HG02938 (cell line): ENCODE data around the gene LRFN5.

Experiments used
- ATAC-seq: cut with Tn5 transposase; IDR thresholded peaks from one replicate; pipeline ENCODE4 v1.9.1; 2021; ENCODE audit warnings: mild to moderate bottlenecking, moderate library complexity; ENCODE audit not compliant: unreplicated experiment

The LRFN5 gene

GRCh38 chr14:41766772-41767171, 160.1 kb downstream of the LRFN5 start:
- no peak for ATAC-seq

- no peak for ATAC-seq
Measured at GRCh38 chr14:41773536-41774279, 167.0 kb downstream of the LRFN5 start.

- ATAC-seq = no peak
Measured at GRCh38 chr14:41782511-41782910, 175.8 kb downstream of the LRFN5 start.

DNA sequence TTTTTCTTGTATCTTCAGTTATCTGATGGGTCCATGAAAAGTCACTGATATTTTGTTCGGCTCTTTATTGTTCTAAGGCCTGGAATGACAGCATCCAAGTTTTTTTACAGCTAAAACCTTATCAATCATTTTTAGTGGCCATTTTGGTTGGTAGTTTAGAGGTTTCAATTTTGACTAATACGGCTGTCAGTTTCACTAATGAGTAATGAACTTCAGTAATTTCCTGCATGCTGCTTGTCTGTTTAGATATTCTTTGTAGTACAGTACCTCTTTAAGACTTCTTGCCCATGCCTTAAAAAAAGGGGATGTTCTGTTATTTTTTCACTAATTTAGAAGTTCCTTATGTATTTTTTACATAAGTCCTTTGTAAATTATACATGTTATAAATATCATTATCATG, 176.7 kb downstream of the LRFN5 start:
- ATAC-seq = no peak

GRCh38 chr14:41785696-41786095, 179.0 kb downstream of the LRFN5 start:
- ATAC-seq = no peak

DNA sequence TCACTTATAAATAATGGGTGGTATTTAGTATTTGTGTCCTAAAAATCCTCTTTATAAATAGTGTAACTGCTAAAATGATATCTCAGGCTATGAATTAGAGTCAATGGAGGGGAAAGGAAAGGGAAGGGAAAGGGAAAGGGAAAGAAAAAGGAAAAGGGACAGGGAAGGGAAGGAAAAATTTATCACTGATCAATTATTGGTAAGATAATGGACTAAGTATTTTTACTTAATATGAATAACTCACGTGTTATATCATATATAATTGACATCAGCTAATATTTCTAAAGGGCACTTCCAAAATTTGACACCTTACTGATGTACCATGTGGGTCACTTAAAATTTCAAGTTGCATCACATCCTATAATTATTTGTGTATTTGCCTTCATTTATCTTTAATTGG, 193.1 kb downstream of the LRFN5 start:
- no peak for ATAC-seq

- no peak for ATAC-seq
Measured at GRCh38 chr14:41805633-41806032, 199.0 kb downstream of the LRFN5 start.

DNA sequence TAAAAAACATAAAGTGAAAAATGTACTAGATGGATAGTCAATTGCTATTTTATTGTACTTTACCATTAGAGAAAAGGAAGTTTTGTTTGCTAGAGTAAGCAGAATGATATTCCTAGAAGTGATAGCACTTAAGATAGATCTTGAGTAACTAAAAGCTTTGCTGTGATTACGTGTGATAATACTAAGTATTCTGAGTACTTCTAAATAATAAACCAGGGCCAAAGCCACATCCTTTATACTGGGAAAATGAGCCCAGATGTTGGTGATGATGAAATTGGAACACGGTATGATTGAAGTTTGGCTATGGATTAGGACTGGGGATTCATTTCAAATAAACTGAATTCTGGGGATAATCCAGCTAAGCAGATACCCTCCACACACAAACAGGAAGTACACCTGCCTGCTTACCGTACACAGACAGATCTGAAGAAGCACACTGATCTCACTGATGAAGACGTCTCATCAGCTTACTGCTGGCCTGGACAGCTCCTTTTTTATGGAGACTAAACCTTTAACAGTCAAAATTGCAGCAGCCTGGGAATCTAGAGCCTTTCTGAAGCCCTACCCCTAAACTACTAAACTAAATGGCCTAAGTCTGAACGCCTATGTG, 199.8 kb downstream of the LRFN5 start:
- ATAC-seq = no peak

GRCh38 chr14:41810362-41810761, 203.7 kb downstream of the LRFN5 start:
- no peak for ATAC-seq

GRCh38 chr14:41817626-41818025, 210.9 kb downstream of the LRFN5 start:
- ATAC-seq = no peak

DNA sequence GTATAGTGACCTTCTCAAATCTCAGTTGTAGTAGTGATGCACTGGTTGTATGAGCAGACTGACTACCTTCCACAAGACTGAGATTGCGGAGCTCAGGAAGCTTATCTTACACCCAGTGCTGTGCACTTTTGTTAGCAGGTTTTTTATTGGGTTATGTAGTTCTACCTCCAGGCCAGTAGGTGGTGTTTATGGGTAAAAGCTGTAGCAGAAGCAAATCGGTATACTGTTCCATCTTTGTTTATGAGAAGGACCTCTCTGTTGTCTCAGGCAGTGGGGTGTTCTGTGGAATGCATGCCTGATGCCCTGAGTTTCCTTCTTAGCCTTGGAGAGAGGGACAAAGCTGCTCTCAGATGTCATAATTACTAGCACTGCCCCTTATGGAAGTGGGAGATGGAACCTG, 217.8 kb downstream of the LRFN5 start:
- ATAC-seq = no peak

GRCh38 chr14:41825622-41826021, 218.9 kb downstream of the LRFN5 start:
- ATAC-seq = no peak

- ATAC-seq = no peak
Measured at GRCh38 chr14:41830714-41831406, 224.2 kb downstream of the LRFN5 start.

GRCh38 chr14:41839661-41840060, 233.0 kb downstream of the LRFN5 start:
- no peak for ATAC-seq

GRCh38 chr14:41859336-41859735, 252.7 kb downstream of the LRFN5 start:
- ATAC-seq = no peak

DNA sequence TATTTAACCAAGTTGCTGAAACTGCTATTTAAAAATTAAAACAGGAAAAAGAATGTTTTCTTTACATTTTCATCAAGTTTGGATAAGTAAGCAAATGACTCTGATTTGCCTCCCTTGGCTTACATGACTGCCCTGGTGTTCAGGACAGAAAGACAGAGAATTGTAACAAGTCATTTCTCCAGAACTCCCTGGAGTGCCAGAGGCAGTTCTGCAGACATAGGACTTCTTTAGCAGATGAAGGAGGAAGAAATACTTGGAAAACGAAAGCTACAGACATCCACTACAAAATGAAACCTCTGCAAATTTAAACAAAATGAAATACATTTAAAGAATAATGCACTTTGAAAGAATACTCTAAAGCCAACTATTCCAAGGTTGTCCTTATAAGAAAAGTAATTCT, 253.9 kb downstream of the LRFN5 start:
- no peak for ATAC-seq

- no peak for ATAC-seq
Measured at GRCh38 chr14:41865894-41866293, 259.2 kb downstream of the LRFN5 start.

DNA sequence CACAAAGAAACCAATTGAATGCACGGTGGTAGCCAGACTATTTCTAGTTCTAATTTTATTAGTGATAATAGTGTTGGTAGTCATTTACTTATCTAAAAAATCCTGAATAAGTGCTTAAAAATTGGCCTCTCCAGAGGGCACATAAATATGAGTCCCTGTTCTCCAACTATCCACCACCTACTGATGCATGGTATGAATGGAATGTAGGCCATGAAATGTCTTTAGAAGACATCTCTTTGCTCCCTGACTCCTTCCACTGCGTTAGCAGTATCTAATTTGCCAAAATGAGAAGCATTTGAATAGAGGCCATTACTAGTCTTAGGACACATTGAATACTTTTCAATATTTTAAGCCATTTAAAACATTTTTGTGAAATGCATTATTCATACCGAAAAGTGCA, 261.7 kb downstream of the LRFN5 start:
- ATAC-seq = no peak

GRCh38 chr14:41872931-41873685, 266.4 kb downstream of the LRFN5 start:
- ATAC-seq = no peak

DNA sequence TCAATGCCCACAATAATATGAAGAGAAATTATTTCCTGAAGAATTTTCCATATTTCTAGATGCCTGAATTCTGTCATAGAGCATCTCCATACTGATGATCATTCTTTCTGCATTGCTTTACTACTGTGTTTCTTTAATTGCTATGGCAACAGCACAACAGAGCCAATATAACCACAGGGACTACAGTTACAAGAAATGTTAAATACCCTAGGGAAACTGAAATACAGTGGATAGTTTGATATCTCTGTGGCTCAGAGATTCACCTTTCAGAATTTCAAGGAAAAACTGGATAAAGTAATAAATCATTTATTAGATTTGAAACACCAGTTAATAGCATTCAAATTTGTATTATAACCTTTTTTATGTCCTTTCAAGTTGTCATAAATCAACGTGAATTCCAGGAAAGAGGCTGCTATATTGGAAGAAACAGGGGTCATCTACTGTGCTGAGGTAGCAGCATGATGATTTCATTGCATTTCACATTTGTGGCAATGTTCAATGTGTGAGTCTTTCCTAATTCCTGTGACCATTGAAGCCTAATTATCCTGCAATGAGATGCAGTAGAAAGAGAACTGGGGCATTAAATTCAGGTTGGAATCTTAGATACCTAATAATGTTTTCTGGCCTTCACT, 267.1 kb downstream of the LRFN5 start:
- ATAC-seq = no peak

- no peak for ATAC-seq
Measured at GRCh38 chr14:41875116-41875515, 268.4 kb downstream of the LRFN5 start.
